HCT116 (cell line): Measurements from ENCODE around the gene UTP11.

Source experiments
- CBX3 ChIP-seq: IDR thresholded peaks from 2 replicates; pipeline ENCODE4 v1.6.1; 2012; ENCODE audit warnings: low read depth
- EGR1 ChIP-seq: IDR thresholded peaks from 2 replicates; pipeline ENCODE4 v1.6.1; 2012; ENCODE audit warnings: low read depth
- EZH2 ChIP-seq: fragments of 200-600 bp; sonication (generic); IDR thresholded peaks from 2 replicates; pipeline ENCODE4 v1.6.1; 2017; ENCODE audit warnings: antibody characterized with exemption, mixed run types
- JUND ChIP-seq: IDR thresholded peaks from 2 replicates; pipeline ENCODE4 v1.6.1; 2012
- POLR2AphosphoS5 ChIP-seq: IDR thresholded peaks from 2 replicates; pipeline ENCODE4 v1.6.1; 2011; ENCODE audit warnings: mild to moderate bottlenecking, low read depth, low read length, moderate library complexity
- RAD21 ChIP-seq: IDR thresholded peaks from 2 replicates; pipeline ENCODE4 v1.6.1; 2012; ENCODE audit warnings: low read depth, mild to moderate bottlenecking
- SP1 ChIP-seq: IDR thresholded peaks from 2 replicates; pipeline ENCODE4 v1.6.1; 2012; ENCODE audit warnings: low read depth
- YY1 ChIP-seq: IDR thresholded peaks from 2 replicates; pipeline ENCODE4 v1.6.1; 2011; ENCODE audit warnings: low read length, low read depth, moderate library complexity, mild to moderate bottlenecking; ENCODE audit not compliant: insufficient replicate concordance; ENCODE audit errors: extremely low read depth
- ZFX ChIP-seq: fragments of 450-650 bp; IDR thresholded peaks from 2 replicates; pipeline ENCODE4 v1.6.1; 2017
- TF ChIP-seq, protein P1 (sequence below), 3 experiments: fragments of 200-600 bp in 1 of 3; sonication (generic) in 1 of 3; IDR thresholded peaks in 2 of 3; conservative IDR thresholded peaks in 1 of 3; 2 replicates each; pipeline ENCODE4 v1.5.1; 2012 to 2017; ENCODE audit warnings: low read depth in 2 of 3, low read length in 2 of 3, antibody characterized with exemption in 1 of 3, borderline replicate concordance in 1 of 3, control low read depth in 1 of 3, mild to moderate bottlenecking in 1 of 3, mixed read lengths in 1 of 3, mixed run types in 1 of 3, moderate library complexity in 1 of 3; ENCODE audit not compliant: insufficient read depth in 1 of 3

DNA sequence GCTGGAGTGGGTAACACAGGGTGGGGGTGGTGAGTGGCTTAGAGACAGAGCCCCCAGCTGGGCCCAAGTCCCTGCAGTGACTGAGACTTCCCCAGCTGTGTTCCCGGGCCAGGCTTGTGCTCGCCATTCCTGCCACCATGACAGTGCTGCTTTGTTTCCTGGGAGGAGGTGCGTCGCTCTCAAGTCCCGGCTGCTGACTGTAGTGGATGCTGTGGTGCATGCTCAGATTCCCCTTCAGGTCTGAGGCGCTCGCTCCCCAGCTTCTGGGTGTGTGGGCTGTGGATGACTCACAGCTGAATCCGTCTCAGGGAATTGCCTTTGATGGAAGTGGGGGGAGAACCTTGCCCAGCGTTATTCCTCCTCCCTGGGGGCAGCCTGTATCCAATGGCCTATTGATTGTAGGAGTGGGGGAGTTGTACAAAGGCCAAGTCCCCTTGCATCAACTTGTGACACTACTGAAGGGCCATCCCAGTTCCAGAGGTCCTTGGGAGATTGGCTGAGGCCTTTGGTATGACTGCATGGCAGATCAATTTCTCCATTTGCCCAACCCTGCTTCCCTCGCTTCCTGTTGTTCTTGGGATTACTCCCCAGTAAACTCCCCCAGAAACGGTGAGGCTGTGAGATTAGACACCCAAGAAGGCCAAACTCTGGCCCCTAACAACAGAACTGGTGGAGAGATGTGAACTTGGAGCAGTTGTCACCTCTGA is 51.8 kb downstream of the UTP11 start:
- no peak; the same call in 1 of the 2 replicates for TF ChIP-seq POLR2AphosphoS5
- no peak for TF ChIP-seq EZH2
- TF ChIP-seq, protein P1, sequence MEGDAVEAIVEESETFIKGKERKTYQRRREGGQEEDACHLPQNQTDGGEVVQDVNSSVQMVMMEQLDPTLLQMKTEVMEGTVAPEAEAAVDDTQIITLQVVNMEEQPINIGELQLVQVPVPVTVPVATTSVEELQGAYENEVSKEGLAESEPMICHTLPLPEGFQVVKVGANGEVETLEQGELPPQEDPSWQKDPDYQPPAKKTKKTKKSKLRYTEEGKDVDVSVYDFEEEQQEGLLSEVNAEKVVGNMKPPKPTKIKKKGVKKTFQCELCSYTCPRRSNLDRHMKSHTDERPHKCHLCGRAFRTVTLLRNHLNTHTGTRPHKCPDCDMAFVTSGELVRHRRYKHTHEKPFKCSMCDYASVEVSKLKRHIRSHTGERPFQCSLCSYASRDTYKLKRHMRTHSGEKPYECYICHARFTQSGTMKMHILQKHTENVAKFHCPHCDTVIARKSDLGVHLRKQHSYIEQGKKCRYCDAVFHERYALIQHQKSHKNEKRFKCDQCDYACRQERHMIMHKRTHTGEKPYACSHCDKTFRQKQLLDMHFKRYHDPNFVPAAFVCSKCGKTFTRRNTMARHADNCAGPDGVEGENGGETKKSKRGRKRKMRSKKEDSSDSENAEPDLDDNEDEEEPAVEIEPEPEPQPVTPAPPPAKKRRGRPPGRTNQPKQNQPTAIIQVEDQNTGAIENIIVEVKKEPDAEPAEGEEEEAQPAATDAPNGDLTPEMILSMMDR (IDR thresholded peaks at IDR 0.05 in 2 of 3, conservative IDR thresholded peaks at IDR 0.05 in 1 of 3; ENCODE audit: borderline replicate concordance in 1 of 3, insufficient read depth in 1 of 3, low read depth in 2 of 3, low read length in 2 of 3) = 0 out of 6 replicates have a peak, but pooled peaks of 1 of the 3 experiments have one; percentile 3
- TF ChIP-seq SP1 = peak; percentile 53; the same call in 1 of the 2 replicates
- 0 out of 2 replicates have a peak, but pooled peaks have one; percentile 14 for TF ChIP-seq RAD21
- TF ChIP-seq YY1 = peak; percentile 71
- 0 out of 2 replicates have a peak, but pooled peaks have one; percentile 65 for TF ChIP-seq CBX3
- peak; percentile 67 for TF ChIP-seq EGR1
- TF ChIP-seq ZFX = no peak
- no peak; the same call in none of the 2 replicates for TF ChIP-seq JUND
